ENCODE data around the gene LPA. TPM values are rescaled to one million over a fixed set of nuclear protein-coding genes. Genes with fewer than 3 reads are reported as not detected.

Gene LPA
- total RNA-seq, 4 donors from 2014 or later: 0.22 to 1.2 (median 0.70) TPM

DNA sequence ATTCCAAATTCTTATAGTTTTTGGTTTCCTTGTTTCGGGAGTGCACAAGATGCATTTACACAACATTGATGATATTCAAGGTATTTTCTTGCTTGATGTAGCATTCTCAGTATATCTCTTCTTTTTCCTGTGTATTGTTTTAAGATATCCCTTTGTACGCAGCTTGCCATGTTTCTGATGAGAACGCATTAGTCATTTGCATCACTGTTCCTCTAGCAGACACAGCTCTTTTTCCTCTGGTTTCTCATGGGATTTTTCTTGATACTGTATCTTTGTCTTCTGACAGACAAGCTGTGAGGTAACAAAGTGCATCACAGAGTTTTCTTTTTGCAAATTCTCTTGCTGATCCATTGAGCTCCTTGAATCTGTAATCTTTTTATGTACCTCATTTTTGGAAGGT lies 169.5 kb downstream of the LPA start:
- no peaks in the 10 kb centered on the region for H3K27me3 ChIP-seq
- DNase-seq: no peak
- TF ChIP-seq POLR2A (IDR thresholded peaks at IDR 0.05): no peak
- H3K27ac ChIP-seq: no peak overlapping the region
- H3K9me3 ChIP-seq: no peaks in the 10 kb centered on the region
- no peak overlapping the region for H3K4me3 ChIP-seq
- 81% methylated on average over 3 of the region's 3 CpGs for WGBS, 2 donors
- intact Hi-C loops (cut with DNase I): no loop called here
- no peaks in the 10 kb centered on the region for H3K36me3 ChIP-seq
- H3K4me1 ChIP-seq: no peaks in the 10 kb centered on the region

DNA sequence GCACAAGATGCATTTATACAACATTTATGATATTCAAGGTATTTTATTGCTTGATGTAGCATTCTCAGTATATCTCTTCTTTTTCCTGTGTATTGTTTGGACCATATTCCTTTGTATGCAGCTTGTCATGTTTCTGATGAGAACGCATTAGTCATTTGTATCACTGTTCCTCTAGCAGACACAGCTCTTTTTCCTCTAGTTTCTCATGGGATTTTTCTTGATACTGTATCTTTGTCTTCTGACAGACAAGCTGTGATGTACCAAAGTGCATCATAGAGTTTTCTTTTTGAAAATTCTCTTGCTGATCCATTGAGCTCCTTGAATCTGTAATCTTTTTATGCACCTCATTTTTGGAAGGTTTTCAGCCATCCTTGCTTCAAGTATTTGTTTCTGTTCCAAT lies 175.0 kb downstream of the LPA start:
- H3K36me3 ChIP-seq: peaks cover 0 to 6% (median 0%) of the 10 kb centered on the region in 3 donors
- H3K27me3 ChIP-seq: no peaks in the 10 kb centered on the region
- TF ChIP-seq, protein P1, sequence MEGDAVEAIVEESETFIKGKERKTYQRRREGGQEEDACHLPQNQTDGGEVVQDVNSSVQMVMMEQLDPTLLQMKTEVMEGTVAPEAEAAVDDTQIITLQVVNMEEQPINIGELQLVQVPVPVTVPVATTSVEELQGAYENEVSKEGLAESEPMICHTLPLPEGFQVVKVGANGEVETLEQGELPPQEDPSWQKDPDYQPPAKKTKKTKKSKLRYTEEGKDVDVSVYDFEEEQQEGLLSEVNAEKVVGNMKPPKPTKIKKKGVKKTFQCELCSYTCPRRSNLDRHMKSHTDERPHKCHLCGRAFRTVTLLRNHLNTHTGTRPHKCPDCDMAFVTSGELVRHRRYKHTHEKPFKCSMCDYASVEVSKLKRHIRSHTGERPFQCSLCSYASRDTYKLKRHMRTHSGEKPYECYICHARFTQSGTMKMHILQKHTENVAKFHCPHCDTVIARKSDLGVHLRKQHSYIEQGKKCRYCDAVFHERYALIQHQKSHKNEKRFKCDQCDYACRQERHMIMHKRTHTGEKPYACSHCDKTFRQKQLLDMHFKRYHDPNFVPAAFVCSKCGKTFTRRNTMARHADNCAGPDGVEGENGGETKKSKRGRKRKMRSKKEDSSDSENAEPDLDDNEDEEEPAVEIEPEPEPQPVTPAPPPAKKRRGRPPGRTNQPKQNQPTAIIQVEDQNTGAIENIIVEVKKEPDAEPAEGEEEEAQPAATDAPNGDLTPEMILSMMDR (IDR thresholded peaks at IDR 0.05): no peak
- no peak for TF ChIP-seq POLR2A (IDR thresholded peaks at IDR 0.05)
- intact Hi-C loops (cut with DNase I): no loop called here
- DNase-seq: no peak
- no peaks in the 10 kb centered on the region for H3K4me1 ChIP-seq
- H3K9me3 ChIP-seq: no peaks in the 10 kb centered on the region
- no peak overlapping the region for H3K4me3 ChIP-seq
- no peak overlapping the region for H3K27ac ChIP-seq
- 87 to 100% methylated on average over 1 of the region's 1 CpG for WGBS, 2 donors

DNA sequence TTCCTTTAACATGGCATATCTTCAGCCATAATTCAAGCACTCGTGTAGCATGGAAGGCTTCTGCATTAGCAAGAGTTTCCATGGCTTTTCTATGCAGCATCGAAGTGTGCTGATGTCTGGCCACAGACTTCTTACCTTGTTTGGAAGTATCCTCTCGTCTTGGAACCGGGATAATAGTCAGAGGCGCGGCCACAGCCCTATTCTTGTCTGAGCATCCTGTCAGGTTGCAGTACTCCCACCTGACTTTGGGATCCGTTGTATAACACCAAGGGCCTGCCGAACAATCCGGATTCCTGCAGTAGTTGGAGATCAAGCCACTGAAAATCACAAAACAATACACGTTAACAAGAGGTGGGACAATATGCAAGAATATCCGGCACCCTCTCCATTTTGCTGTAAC lies 177.0 kb downstream of the LPA start:
- WGBS, 2 donors: 89 to 92% methylated on average over 10 to 11 of the region's 11 CpGs
- H3K36me3 ChIP-seq: peaks cover 0 to 6% (median 0%) of the 10 kb centered on the region in 3 donors
- H3K9me3 ChIP-seq: no peaks in the 10 kb centered on the region
- H3K27me3 ChIP-seq: no peaks in the 10 kb centered on the region
- TF ChIP-seq, protein P1 (IDR thresholded peaks at IDR 0.05): no peak
- DNase-seq: no peak
- no peaks in the 10 kb centered on the region for H3K4me1 ChIP-seq
- no peak overlapping the region for H3K27ac ChIP-seq
- intact Hi-C loops (cut with DNase I): no loop called here
- no peak overlapping the region for H3K4me3 ChIP-seq

Other genes starting within 250 kb of the LPA start
- not detected for gene PLG, start 38.0 kb upstream of the LPA start, total RNA-seq